ENCODE measurements around the gene UBQLNL. TPM values are rescaled to one million over a fixed set of nuclear protein-coding genes. Genes with fewer than 3 reads are reported as not detected.

The UBQLNL gene
- total RNA-seq, 2 experiments from 2014 or later = 0.30 to 0.60 TPM

DNA sequence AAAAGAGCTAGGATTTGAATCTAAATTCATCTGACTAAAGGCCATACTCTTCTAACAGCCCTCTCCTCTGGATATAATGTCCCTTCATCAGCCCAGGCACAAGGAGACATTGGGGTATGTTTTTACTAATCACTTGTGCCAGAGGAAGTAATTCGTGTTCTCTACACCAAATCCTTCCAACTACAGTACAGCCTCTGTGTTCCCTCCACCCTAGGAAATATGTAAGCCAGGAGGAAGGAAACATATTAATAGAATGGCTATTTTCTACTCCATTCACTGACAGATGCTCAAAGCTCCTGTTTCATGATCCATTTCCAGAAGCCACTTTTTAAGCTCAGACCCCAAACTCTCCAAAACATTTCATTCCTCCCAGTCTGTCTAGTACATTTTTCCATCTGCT is 12.0 kb upstream of the UBQLNL start:
- no peak for ATAC-seq (ENCODE audit: low read depth)
- Mint-ChIP-seq H3K4me1 (no peaks in the 10 kb centered on the region), H3K27ac (no peak overlapping the region), H3K27me3 (no peaks in the 10 kb centered on the region), H3K4me3 (no peak overlapping the region), H3K9me3 (no peaks in the 10 kb centered on the region), H3K36me3 (no peaks in the 10 kb centered on the region)
- POLR2A ChIA-PET = no interaction called here
- no peak for DNase-seq

DNA sequence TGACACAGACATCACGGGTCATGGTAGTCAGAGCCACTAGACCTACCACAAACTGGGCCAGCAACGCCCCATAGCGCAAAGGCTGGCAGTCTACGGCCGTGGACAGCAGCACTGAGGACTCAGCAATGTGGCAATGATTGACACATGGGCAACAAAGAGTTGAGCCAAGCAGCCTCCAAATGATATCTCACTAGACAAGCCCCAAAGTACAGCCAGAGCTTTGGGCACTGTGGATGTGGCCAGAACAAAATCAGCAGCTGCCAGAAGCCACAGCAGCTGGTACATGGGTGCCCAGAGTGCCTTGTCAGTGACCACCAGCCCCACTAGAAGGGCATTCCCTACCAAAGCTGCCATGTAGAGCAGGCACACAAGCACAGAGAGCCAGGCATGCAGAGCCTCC is 11.2 kb upstream of the UBQLNL start:
- H3K36me3 Mint-ChIP-seq = no peaks in the 10 kb centered on the region
- no peaks in the 10 kb centered on the region for H3K9me3 Mint-ChIP-seq
- ATAC-seq (ENCODE audit: low read depth) (no peak), DNase-seq (no peak)
- POLR2A ChIA-PET = no interaction called here
- no peak overlapping the region for H3K4me3 Mint-ChIP-seq
- H3K4me1 Mint-ChIP-seq = no peaks in the 10 kb centered on the region
- H3K27ac Mint-ChIP-seq = no peak overlapping the region
- H3K27me3 Mint-ChIP-seq = no peaks in the 10 kb centered on the region

DNA sequence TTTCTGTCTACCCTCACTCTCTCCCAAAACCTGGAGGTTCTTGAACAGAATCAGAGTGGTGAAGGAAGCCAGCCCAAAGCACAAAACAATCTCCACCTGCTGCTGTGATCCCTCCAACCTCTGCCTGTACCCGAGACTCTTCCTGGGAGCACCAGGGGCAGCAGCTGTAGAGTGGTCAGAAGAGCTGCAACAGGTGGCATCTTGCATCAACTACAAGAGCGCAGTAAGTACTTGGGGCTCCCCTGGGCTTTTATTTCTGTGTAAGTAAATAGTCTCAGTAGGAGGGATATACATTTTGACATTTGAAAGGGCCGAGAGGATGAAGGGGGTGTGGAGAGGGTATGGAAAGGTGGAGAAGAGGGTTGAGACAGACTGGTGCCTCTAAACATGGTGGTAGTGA is 8.3 kb upstream of the UBQLNL start:
- Mint-ChIP-seq H3K36me3 (no peaks in the 10 kb centered on the region), H3K27me3 (no peaks in the 10 kb centered on the region), H3K27ac (no peak overlapping the region), H3K4me1 (no peaks in the 10 kb centered on the region), H3K9me3 (no peaks in the 10 kb centered on the region), H3K4me3 (no peak overlapping the region)
- POLR2A ChIA-PET = no interaction called here
- ATAC-seq (ENCODE audit: low read depth) (no peak), DNase-seq (no peak)

DNA sequence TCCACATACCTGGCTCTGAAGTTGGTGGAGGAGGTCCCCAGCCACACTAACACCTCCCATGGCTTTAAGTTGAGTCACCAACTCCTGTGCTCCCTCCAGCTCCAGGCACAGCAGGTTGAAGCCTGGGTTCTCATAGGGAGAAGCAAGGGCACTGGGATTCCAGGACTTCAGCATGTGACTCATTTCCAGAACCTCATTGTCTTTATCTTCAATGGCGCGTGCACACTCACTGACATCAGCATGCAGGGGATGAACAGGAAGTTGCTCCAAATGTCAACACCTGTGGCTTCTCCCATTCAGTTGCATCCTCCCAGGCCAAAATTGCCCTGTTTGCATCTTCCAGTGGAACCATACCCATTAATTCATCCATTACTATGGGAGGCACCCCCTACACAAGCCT is 5.8 kb upstream of the UBQLNL start:
- ATAC-seq (ENCODE audit: low read depth) (no peak), DNase-seq (no peak)
- POLR2A ChIA-PET = no interaction called here
- Mint-ChIP-seq H3K4me3 (no peak overlapping the region), H3K36me3 (no peaks in the 10 kb centered on the region), H3K9me3 (no peaks in the 10 kb centered on the region), H3K27ac (no peak overlapping the region), H3K4me1 (no peaks in the 10 kb centered on the region), H3K27me3 (no peaks in the 10 kb centered on the region)

- Mint-ChIP-seq H3K27ac (no peak overlapping the region), H3K4me1 (no peaks in the 10 kb centered on the region), H3K9me3 (no peaks in the 10 kb centered on the region), H3K36me3 (no peaks in the 10 kb centered on the region), H3K4me3 (no peak overlapping the region), H3K27me3 (no peaks in the 10 kb centered on the region)
- ATAC-seq (ENCODE audit: low read depth) (no peak), DNase-seq (no peak)
- POLR2A ChIA-PET = no interaction called here
Measured at GRCh38 chr11:5521540-5521939, 5.0 kb upstream of the UBQLNL start.

DNA sequence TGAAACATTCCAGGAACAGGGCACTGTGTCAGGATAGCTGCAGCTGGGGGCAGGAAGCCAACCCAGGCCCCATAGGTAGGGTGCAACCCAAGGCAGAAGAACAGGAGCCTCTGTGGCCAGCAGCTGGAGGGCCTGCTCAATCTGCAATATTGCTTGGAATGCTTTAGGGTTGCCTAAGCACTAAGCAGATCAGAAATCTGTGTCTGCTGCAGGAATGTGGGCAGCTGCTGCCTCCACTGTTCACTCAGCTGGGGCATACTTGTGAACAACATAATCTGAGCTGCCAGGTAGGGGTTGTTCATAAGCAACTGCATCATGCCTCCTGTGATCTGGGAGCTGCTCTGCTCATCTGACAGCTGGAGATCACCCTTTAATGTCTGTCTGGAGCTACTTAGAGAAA is 1.7 kb downstream of the UBQLNL start:
- Mint-ChIP-seq H3K4me3 (no peak overlapping the region), H3K9me3 (no peaks in the 10 kb centered on the region), H3K27ac (no peak overlapping the region), H3K27me3 (no peaks in the 10 kb centered on the region), H3K36me3 (no peaks in the 10 kb centered on the region), H3K4me1 (no peaks in the 10 kb centered on the region)
- no peak for ATAC-seq (ENCODE audit: low read depth)
- DNase-seq = no peak
- POLR2A ChIA-PET = no interaction called here

DNA sequence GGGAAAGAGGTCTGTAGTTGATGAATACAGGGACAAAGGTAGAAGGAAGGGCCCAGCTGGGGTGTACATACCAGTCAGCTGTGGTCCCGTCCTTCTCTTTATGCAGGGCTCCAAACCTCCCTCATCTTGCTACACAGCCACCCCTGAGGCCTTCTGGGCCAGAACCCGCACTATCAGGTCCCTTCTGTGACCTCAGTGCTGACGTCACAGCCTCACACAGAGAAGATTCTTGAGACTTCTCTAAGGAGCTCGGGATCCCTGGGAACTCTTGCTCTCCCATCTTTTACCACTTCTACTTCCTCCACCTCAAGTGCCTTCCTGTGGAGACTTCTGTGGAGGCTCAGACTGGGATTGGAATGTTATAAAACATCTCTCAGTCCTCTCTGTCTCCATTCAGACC is 6.7 kb downstream of the UBQLNL start, which contains the start of gene UBQLN3:
TSS of gene UBQLN3 (minus strand) at position 155 of the 400 bp plus-strand sequence. CDS start 399 bp downstream, outside the sequence.
- POLR2A ChIA-PET = no interaction called here
- DNase-seq (no peak), ATAC-seq (ENCODE audit: low read depth) (no peak)
- Mint-ChIP-seq H3K36me3 (no peaks in the 10 kb centered on the region), H3K27ac (no peak within 1 kb of the TSS), H3K4me3 (no peak within 1 kb of the TSS), H3K27me3 (no peaks in the 10 kb centered on the region), H3K4me1 (no peaks in the 10 kb centered on the region), H3K9me3 (no peaks in the 10 kb centered on the region)

DNA sequence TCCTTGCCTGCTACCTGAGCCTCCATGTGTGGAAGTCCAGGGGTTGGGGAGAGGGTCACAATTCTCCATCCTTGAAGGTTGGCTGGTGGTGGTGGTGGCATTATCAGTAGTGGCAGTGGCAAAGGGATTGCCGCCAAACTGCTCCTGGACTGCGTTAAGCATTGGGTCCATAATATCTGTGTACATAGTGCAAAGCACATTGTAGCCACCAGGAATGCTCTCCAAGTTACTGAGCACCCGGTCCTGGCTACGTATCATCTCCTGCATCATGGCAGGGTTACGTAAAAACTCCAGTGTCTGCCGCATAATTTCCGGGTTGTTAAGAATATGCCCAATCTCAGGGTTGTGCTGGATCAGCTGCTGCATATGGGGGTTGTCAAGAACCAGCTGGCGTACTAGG is 7.9 kb downstream of the UBQLNL start:
- no peaks in the 10 kb centered on the region for H3K4me1 Mint-ChIP-seq
- H3K27ac Mint-ChIP-seq = no peak overlapping the region
- no peak overlapping the region for H3K4me3 Mint-ChIP-seq
- no peaks in the 10 kb centered on the region for H3K36me3 Mint-ChIP-seq
- H3K9me3 Mint-ChIP-seq = no peaks in the 10 kb centered on the region
- POLR2A ChIA-PET = no interaction called here
- H3K27me3 Mint-ChIP-seq = no peaks in the 10 kb centered on the region
- DNase-seq (no peak), ATAC-seq (ENCODE audit: low read depth) (no peak)

DNA sequence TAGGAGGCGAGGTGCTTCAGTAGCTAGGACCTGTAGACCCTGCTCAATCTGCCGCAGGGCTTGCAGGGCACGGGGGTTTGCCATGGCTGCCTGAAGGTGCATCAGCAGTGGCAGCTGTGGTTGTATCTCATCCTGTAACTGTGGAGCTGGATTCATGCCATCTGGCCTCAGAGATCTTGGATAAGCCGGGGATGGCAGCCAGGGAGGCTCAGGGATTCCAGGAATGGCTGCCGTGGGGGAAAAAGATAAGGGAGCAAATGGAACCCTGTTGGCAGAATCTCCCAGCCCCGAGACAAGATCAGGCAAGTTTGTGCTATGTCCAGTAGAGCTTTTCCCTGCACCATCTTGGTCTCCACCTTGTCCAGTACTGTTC is 8.6 kb downstream of the UBQLNL start:
- POLR2A ChIA-PET = no interaction called here
- Mint-ChIP-seq H3K27ac (no peak overlapping the region), H3K9me3 (no peaks in the 10 kb centered on the region), H3K36me3 (no peaks in the 10 kb centered on the region), H3K4me1 (no peaks in the 10 kb centered on the region), H3K27me3 (no peaks in the 10 kb centered on the region), H3K4me3 (no peak overlapping the region)
- ATAC-seq (ENCODE audit: low read depth) = no peak
- DNase-seq = no peak

DNA sequence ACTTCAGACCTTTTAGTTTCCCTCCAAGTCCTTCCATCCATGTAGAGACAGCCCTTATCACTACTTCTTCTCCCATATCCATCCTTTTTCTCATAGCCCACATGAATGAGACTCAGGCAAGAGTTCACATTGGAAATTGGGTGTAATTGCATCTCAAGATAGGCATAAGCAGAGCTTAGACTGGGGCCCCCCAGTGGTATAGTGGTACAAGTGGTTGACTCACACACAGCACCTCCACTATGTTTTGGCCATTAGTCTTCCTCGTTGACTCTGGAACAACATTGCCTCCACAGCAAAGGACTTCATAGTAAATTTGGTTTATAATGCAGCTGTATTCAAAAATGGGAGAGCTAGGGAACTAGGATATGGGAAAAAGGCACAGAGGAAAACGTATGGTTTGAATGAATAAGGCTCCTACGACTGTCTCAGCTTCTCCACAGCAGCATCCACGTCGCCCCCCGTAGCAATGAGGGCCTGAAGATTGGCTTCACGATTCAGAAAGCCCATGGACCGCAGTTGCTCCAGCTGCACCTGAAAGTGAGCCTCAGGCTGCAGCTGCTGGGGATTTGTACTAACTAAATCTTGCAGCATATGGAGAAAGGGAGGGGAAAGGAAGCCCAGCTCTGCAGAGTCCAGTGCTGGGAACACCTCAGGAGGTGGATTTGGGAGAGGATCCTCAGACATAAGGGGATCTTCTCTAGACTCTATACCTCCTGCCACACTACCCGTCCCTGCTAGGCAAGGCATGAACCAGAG is 9.1 kb downstream of the UBQLNL start:
- no peak for DNase-seq
- H3K9me3 Mint-ChIP-seq = no peaks in the 10 kb centered on the region
- H3K4me1 Mint-ChIP-seq = no peaks in the 10 kb centered on the region
- POLR2A ChIA-PET = no interaction called here
- no peak overlapping the region for H3K4me3 Mint-ChIP-seq
- no peak overlapping the region for H3K27ac Mint-ChIP-seq
- H3K36me3 Mint-ChIP-seq = no peaks in the 10 kb centered on the region
- peaks cover 1% of the 10 kb centered on the region for H3K27me3 Mint-ChIP-seq
- ATAC-seq (ENCODE audit: low read depth) = no peak

GRCh38 chr11:5505363-5506048 is 11.0 kb downstream of the UBQLNL start:
- Mint-ChIP-seq H3K9me3 (no peaks in the 10 kb centered on the region), H3K36me3 (no peaks in the 10 kb centered on the region), H3K27me3 (peaks cover 4% of the 10 kb centered on the region), H3K4me3 (no peak overlapping the region), H3K4me1 (no peaks in the 10 kb centered on the region), H3K27ac (no peak overlapping the region)
- POLR2A ChIA-PET = no interaction called here
- ATAC-seq (ENCODE audit: low read depth) = no peak
- no peak for DNase-seq

GRCh38 chr11:5504403-5504921 is 12.0 kb downstream of the UBQLNL start:
- H3K27ac Mint-ChIP-seq = no peak overlapping the region
- no peaks in the 10 kb centered on the region for H3K9me3 Mint-ChIP-seq
- no peak overlapping the region for H3K4me3 Mint-ChIP-seq
- H3K36me3 Mint-ChIP-seq = no peaks in the 10 kb centered on the region
- DNase-seq (no peak), ATAC-seq (ENCODE audit: low read depth) (no peak)
- POLR2A ChIA-PET = no interaction called here
- H3K27me3 Mint-ChIP-seq = peaks cover 4% of the 10 kb centered on the region
- no peaks in the 10 kb centered on the region for H3K4me1 Mint-ChIP-seq

- Mint-ChIP-seq H3K27me3 (peaks cover 5% of the 10 kb centered on the region), H3K9me3 (no peaks in the 10 kb centered on the region), H3K36me3 (no peaks in the 10 kb centered on the region), H3K4me1 (no peaks in the 10 kb centered on the region), H3K4me3 (no peak overlapping the region), H3K27ac (no peak overlapping the region)
- DNase-seq (no peak), ATAC-seq (ENCODE audit: low read depth) (no peak)
- POLR2A ChIA-PET = no interaction called here
Measured at GRCh38 chr11:5500393-5500801, 16.1 kb downstream of the UBQLNL start.

DNA sequence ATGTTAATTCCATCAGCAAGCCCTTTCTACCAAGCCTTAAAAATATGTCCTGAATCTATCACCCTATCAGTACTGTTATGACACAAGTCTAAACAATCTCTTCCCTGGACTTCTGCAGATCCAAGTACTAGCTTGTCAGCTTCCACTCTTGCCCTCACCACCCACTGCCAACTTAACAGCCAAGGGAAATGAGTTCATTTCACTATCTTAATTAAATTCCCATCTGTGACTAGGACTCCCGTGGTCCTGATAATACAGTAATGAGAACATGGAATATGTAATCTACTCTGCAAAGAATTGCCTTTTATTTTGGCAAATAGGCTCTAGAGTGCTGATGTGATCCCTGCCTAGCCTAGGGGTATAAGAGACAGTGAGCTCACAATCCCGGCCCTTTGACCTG is 16.8 kb downstream of the UBQLNL start:
- H3K9me3 Mint-ChIP-seq = no peaks in the 10 kb centered on the region
- H3K4me1 Mint-ChIP-seq = no peaks in the 10 kb centered on the region
- DNase-seq (no peak), ATAC-seq (ENCODE audit: low read depth) (no peak)
- no peak overlapping the region for H3K4me3 Mint-ChIP-seq
- no peak overlapping the region for H3K27ac Mint-ChIP-seq
- POLR2A ChIA-PET = no interaction called here
- H3K36me3 Mint-ChIP-seq = no peaks in the 10 kb centered on the region
- peaks cover 5% of the 10 kb centered on the region for H3K27me3 Mint-ChIP-seq
